Endothelial cell of umbilical vein (primary cell): ENCODE measurements around the gene MAP2K4.

Source experiments
- CTCF ChIP-seq, 2 donors: IDR thresholded peaks; 1 replicate in 1 of 2; 2 replicates in 1 of 2; pipeline ENCODE4 v1.5.1; 2011; ENCODE audit warnings: low read length in 2 of 2, mild to moderate bottlenecking in 2 of 2, moderate library complexity in 2 of 2, control low read depth in 1 of 2, inconsistent platforms in 1 of 2, low read depth in 1 of 2; ENCODE audit not compliant: insufficient read depth in 1 of 2; ENCODE audit errors: extremely low read depth in 1 of 2
- EZH2 ChIP-seq: IDR thresholded peaks from 2 replicates; pipeline ENCODE4 v1.6.1; 2012; ENCODE audit warnings: borderline replicate concordance, low read depth, mild to moderate bottlenecking, moderate library complexity, low read length, inconsistent platforms; ENCODE audit not compliant: severe bottlenecking
- FOS ChIP-seq: IDR thresholded peaks from 2 replicates; pipeline ENCODE4 v1.6.1; 2011; ENCODE audit warnings: mild to moderate bottlenecking, low read length, moderate library complexity, borderline replicate concordance; ENCODE audit not compliant: insufficient read depth
- MAX ChIP-seq: IDR thresholded peaks from 2 replicates; pipeline ENCODE4 v1.6.1; 2011; ENCODE audit not compliant: insufficient read depth, insufficient read length
- MYC ChIP-seq: IDR thresholded peaks from one replicate; pipeline ENCODE4 v1.6.1; 2011; ENCODE audit warnings: mild to moderate bottlenecking, low read depth, low read length
- POLR2A ChIP-seq: IDR thresholded peaks from 2 replicates; pipeline ENCODE4 v1.6.1; 2012; ENCODE audit warnings: low read depth, mild to moderate bottlenecking, control low read depth, low read length
- POLR2AphosphoS5 ChIP-seq: IDR thresholded peaks from 2 replicates; pipeline ENCODE4 v1.6.1; 2012; ENCODE audit warnings: low read depth, mild to moderate bottlenecking, control low read depth, low read length, moderate library complexity; ENCODE audit not compliant: insufficient read depth

- TF ChIP-seq CTCF (IDR thresholded peaks at IDR 0.05; ENCODE audit: extremely low read depth in 1 of 2, insufficient read depth in 1 of 2, low read depth in 1 of 2, low read length in 2 of 2), result no peak
- no peak for TF ChIP-seq POLR2A
- TF ChIP-seq EZH2, result no peak
- TF ChIP-seq MYC, result no peak
- TF ChIP-seq FOS, result no peak
- no peak for TF ChIP-seq MAX
- no peak for TF ChIP-seq POLR2AphosphoS5
These were observed 13.2 kb upstream of the MAP2K4 start for GRCh38 chr17:12007466-12007865.
